Esophagus (tissue), 2 donors: ENCODE results near the gene EPHA2. TPM values are rescaled to one million over a fixed set of nuclear protein-coding genes. Genes with fewer than 3 reads are reported as not detected.
"Not testable (repeated sequence)": the region's sequence is repeated elsewhere in the genome, so short reads cannot be mapped to it uniquely, and the experiment has no call there.

Experiments used
- H3K27ac ChIP-seq, 2 donors: one replicate each; pipeline ENCODE4 v1.5.1; 2013; ENCODE audit warnings: low read depth in 2 of 2, mild to moderate bottlenecking in 2 of 2, inconsistent platforms in 1 of 2, low read length in 1 of 2, moderate library complexity in 1 of 2
- H3K27me3 ChIP-seq, 2 donors: one replicate each; pipeline ENCODE4 v1.6.1; 2013; ENCODE audit warnings: low read length in 2 of 2, control low read depth in 1 of 2, mild to moderate bottlenecking in 1 of 2; ENCODE audit not compliant: insufficient read depth in 2 of 2, control insufficient read depth in 1 of 2
- H3K36me3 ChIP-seq, 2 donors: one replicate each; pipeline ENCODE4 v1.6.1; 2013; ENCODE audit warnings: low read length in 1 of 2; ENCODE audit not compliant: control insufficient read depth in 2 of 2, insufficient read depth in 2 of 2
- H3K4me1 ChIP-seq, 2 donors: one replicate each; pipeline ENCODE4 v1.6.1; 2013; ENCODE audit warnings: low read length in 1 of 2; ENCODE audit not compliant: control insufficient read depth in 2 of 2, insufficient read depth in 2 of 2
- H3K4me3 ChIP-seq, 2 donors: one replicate each; pipeline ENCODE4 v1.5.1; 2013; ENCODE audit warnings: low read length in 2 of 2, mild to moderate bottlenecking in 2 of 2, low read depth in 1 of 2, moderate library complexity in 1 of 2
- H3K9me3 ChIP-seq, 2 donors: one replicate each; pipeline ENCODE4 v1.6.1; 2013; ENCODE audit warnings: mild to moderate bottlenecking in 2 of 2, low read depth in 1 of 2, low read length in 1 of 2, moderate library complexity in 1 of 2; ENCODE audit not compliant: control insufficient read depth in 2 of 2, insufficient read depth in 1 of 2
- WGBS, 2 donors: extraction: QIAGEN DNeasy Blood & Tissue Kit; methylation state at CpG; one replicate each; pipeline ENCODE4 v1.1.7; 2013; 5-methylcytosine and 5-hydroxymethylcytosine counted together
- polyA plus RNA-seq, 2 donors: library from polyadenylated mRNA; stranded (reverse); fragments of 200-250 nt; gene quantifications; one replicate each; pipeline ENCODE4 v1.2.3, GENCODE V29; 2013
- donor health status: healthy with polysubstance abuse.
- donor health status: Bipolar disorder and iron deficiency.

Gene EPHA2
- polyA plus RNA-seq, 2 donors: 111 to 133 TPM

- Histone ChIP-seq H3K4me3 (no peak overlapping the region), H3K9me3 (peaks cover 0 to 2% of the 10 kb centered on the region in 2 donors), H3K36me3 (no peaks in the 10 kb centered on the region), H3K27me3 (no peaks in the 10 kb centered on the region), H3K27ac (no peak overlapping the region), H3K4me1 (peaks cover 2 to 5% of the 10 kb centered on the region in 2 donors)
- WGBS, 2 donors: 59 to 75% methylated on average over 6 of the region's 6 CpGs
Measured at GRCh38 chr1:16110456-16110855, 45.4 kb downstream of the EPHA2 start.

- Histone ChIP-seq H3K4me1 (peaks cover 2 to 5% of the 10 kb centered on the region in 2 donors), H3K27me3 (no peaks in the 10 kb centered on the region), H3K4me3 (no peak overlapping the region), H3K27ac (peak overlapping the region in 1 of 2 donors; percentile 45), H3K36me3 (no peaks in the 10 kb centered on the region), H3K9me3 (peaks cover 0 to 2% of the 10 kb centered on the region in 2 donors)
- 44 to 74% methylated on average over 1 of the region's 1 CpG for WGBS, 2 donors
Measured at GRCh38 chr1:16109571-16109970, 46.3 kb downstream of the EPHA2 start.

GRCh38 chr1:16107039-16107438 lies 48.8 kb downstream of the EPHA2 start:
- H3K36me3 ChIP-seq, H3K9me3 ChIP-seq, H3K27me3 ChIP-seq, H3K27ac ChIP-seq, H3K4me3 ChIP-seq, H3K4me1 ChIP-seq: not testable (repeated sequence)
- 70 to 71% methylated on average over 5 of the region's 5 CpGs for WGBS, 2 donors

DNA sequence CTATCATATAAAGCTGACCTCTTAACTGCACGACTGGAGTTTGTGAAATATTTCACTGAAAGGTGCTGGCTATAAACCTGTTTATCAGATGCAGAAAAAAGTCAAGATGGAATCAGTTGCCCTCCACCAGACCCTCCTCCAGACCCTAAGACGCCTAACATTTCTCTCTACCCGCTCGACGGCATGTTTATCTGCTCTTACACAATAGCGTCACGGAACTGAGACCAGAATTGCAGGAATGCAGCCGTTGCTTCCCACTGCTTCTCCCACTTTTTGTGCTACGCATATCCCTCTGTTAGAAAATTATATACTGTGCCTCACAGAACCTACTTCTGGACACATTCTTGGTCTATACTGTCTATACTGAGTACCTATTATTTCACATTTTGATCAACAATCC lies 54.2 kb downstream of the EPHA2 start:
- H3K4me1 ChIP-seq: no peaks in the 10 kb centered on the region
- no peak overlapping the region for H3K4me3 ChIP-seq
- WGBS, 2 donors: 68 to 78% methylated on average over 9 of the region's 9 CpGs
- H3K36me3 ChIP-seq: no peaks in the 10 kb centered on the region
- no peaks in the 10 kb centered on the region for H3K9me3 ChIP-seq
- H3K27ac ChIP-seq: no peak overlapping the region
- H3K27me3 ChIP-seq: no peaks in the 10 kb centered on the region

DNA sequence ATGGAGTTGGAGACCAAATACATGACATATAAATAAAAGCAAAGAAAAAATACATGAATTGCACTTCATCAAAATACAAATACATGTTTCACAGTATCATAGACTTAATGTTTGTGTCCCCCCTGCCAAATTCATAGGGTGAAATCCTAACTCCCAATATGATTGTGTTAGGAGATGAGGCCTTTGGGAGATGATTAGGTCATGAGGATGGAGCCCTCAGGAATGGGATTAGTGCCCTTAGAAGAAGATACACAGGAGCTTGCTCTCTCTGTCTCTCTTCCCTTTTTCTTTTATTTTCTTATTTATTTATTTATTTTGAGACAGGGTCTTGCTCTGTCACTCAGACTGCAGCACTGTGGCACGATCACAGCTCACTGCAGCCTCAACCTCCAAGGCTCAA lies 56.5 kb downstream of the EPHA2 start:
- H3K36me3 ChIP-seq: no peaks in the 10 kb centered on the region
- no peaks in the 10 kb centered on the region for H3K27me3 ChIP-seq
- no peaks in the 10 kb centered on the region for H3K4me1 ChIP-seq
- H3K27ac ChIP-seq: no peak overlapping the region
- WGBS, 2 donors: 93 to 95% methylated on average over 1 of the region's 1 CpG
- no peaks in the 10 kb centered on the region for H3K9me3 ChIP-seq
- no peak overlapping the region for H3K4me3 ChIP-seq

- 57 to 60% methylated on average over 9 of the region's 9 CpGs for WGBS, 2 donors
- H3K27ac ChIP-seq: no peak overlapping the region
- peaks cover 0 to 17% of the 10 kb centered on the region in 2 donors for H3K4me1 ChIP-seq
- no peak overlapping the region for H3K4me3 ChIP-seq
- H3K27me3 ChIP-seq: no peaks in the 10 kb centered on the region
- H3K36me3 ChIP-seq: no peaks in the 10 kb centered on the region
- H3K9me3 ChIP-seq: no peaks in the 10 kb centered on the region
Measured at GRCh38 chr1:16095447-16095846, 60.4 kb downstream of the EPHA2 start.

DNA sequence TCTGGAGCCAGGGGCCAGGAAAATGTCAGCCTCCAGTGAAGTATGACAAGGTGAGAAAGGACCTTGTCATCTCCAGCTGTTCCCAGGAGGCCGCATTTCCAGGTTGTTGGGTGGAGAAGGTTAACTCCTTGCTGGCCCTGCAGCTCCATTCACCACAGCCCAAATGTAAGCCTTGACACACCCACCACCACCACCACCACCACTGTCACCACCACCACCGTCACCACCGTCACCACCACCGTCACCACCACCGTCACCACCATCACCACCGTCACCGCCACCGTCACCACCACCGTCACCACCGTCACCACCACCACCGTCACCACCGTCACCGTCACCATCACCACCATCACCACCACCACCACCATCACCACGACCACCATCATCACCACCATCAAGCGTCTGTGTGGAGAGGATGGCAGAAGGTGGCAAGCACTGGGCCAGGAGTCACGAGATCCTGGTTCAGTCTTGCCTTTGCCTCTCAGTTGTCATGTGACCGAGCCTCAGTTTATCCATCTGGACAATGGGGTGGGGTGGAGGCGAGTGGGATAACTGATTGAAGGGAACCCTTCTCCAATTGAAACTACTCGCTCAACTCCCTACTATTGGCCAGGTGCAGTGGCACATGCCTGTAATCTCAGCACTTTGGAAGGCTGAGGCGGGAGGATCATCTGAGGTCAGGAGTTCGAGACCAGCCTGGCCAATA lies 61.3 kb downstream of the EPHA2 start:
- Histone ChIP-seq H3K4me3 (no peak overlapping the region), H3K9me3 (no peaks in the 10 kb centered on the region), H3K27ac (no peak overlapping the region), H3K4me1 (peaks cover 0 to 17% of the 10 kb centered on the region in 2 donors), H3K27me3 (no peaks in the 10 kb centered on the region), H3K36me3 (no peaks in the 10 kb centered on the region)
- WGBS, 2 donors: 87 to 88% methylated on average over 19 to 21 of the region's 21 CpGs

DNA sequence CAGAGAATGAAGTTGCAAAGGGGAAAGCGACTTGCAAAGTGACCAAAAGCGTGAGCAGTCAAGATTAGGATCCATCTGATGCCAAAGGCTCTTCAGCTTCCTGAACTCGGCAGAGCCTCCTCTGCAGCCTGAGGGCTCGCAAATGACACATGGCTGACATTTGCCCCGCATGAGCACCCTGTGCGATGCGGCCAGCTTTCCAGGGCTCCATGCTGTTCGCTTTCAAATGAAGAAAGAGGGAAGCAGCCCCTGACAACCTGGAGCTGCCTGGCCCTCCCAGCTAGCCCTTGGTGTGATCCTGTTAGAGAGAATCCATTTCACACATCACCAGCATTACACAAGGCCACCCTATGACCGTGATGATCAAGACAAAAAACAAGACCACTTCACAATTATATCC lies 62.3 kb downstream of the EPHA2 start:
- WGBS, 2 donors: 79 to 83% methylated on average over 9 of the region's 9 CpGs
- H3K9me3 ChIP-seq: no peaks in the 10 kb centered on the region
- no peaks in the 10 kb centered on the region for H3K36me3 ChIP-seq
- peaks cover 4 to 21% of the 10 kb centered on the region in 2 donors for H3K4me1 ChIP-seq
- H3K27ac ChIP-seq: no peak overlapping the region
- no peak overlapping the region for H3K4me3 ChIP-seq
- no peaks in the 10 kb centered on the region for H3K27me3 ChIP-seq

DNA sequence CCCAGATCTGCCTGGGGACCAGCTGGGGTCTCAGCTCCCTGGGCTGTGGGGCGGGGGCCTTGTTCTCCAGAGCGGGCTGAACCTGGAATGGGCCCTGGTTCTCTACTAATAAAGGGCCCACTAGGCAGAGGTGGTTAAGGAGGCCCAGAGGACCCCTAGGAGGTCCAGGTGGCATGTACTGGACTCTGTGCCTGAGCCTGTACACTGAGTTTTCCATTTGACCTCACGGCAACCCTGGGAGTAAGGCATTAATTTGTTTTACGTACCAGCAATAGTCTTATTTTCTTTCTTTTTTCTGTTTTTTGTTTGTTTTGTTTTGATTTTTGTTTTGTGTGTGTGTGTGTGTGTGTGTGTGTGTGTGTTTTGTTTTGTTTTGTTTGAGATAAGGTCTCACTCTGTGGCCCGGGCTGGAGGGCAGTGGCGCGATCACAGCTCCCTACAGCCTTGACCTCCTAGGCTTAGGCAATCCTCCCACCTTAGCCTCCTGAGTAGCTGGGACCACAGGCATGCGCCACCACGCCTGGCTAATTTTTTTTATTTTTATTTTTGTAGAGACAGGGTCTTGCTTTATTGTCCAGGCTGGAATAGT lies 62.9 kb downstream of the EPHA2 start:
- 87 to 97% methylated on average over 9 of the region's 9 CpGs for WGBS, 2 donors
- Histone ChIP-seq H3K4me1 (peaks cover 4 to 27% of the 10 kb centered on the region in 2 donors), H3K27me3 (no peaks in the 10 kb centered on the region), H3K36me3 (no peaks in the 10 kb centered on the region), H3K4me3 (no peak overlapping the region), H3K27ac (no peak overlapping the region), H3K9me3 (no peaks in the 10 kb centered on the region)
